Uterus (tissue), 2 donors: ENCODE results near the gene FBLN1.

Source experiments
- POLR2A ChIP-seq, 2 donors: fragments of 450-650 bp; IDR thresholded peaks; one replicate each; pipeline ENCODE4 v1.6.1; 2016; ENCODE audit warnings: antibody characterized with exemption in 2 of 2, mild to moderate bottlenecking in 1 of 2, moderate library complexity in 1 of 2
- TF ChIP-seq, protein P1 (sequence below), 4 experiments: fragments of 200-600 bp in 2 of 4; fragments of 450-650 bp in 2 of 4; sonication (generic) in 2 of 4; IDR thresholded peaks; one replicate each; pipeline ENCODE4 v1.5.1; 2016 to 2019; ENCODE audit warnings: antibody characterized with exemption in 4 of 4, mild to moderate bottlenecking in 2 of 4, moderate library complexity in 1 of 4

DNA sequence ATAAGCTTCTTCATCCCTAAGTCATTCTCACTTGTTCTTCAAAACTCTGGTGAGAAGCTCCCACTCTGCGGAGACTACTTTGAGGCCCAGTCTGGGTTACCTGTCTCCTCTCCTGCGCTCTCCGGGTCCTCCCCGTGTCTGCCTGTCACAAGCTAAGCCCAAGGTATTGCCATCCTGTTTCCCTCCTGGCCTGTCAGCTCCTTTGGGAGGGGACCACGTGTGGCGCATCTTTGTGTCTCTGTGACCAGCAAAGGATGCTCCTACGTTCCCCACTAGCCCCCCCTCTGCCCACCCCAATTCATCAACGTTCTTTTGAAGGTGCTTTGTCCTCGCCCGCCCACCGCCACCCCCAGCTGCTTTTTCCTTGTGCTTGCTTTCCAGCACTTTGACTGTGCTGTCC is 31.8 kb upstream of the FBLN1 start:
- TF ChIP-seq, protein P1, sequence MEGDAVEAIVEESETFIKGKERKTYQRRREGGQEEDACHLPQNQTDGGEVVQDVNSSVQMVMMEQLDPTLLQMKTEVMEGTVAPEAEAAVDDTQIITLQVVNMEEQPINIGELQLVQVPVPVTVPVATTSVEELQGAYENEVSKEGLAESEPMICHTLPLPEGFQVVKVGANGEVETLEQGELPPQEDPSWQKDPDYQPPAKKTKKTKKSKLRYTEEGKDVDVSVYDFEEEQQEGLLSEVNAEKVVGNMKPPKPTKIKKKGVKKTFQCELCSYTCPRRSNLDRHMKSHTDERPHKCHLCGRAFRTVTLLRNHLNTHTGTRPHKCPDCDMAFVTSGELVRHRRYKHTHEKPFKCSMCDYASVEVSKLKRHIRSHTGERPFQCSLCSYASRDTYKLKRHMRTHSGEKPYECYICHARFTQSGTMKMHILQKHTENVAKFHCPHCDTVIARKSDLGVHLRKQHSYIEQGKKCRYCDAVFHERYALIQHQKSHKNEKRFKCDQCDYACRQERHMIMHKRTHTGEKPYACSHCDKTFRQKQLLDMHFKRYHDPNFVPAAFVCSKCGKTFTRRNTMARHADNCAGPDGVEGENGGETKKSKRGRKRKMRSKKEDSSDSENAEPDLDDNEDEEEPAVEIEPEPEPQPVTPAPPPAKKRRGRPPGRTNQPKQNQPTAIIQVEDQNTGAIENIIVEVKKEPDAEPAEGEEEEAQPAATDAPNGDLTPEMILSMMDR (IDR thresholded peaks at IDR 0.05), result no peak
- no peak for TF ChIP-seq POLR2A (IDR thresholded peaks at IDR 0.05)
